SU-DHL-6 (cell line): ENCODE data around the gene DOCK1.
"Not testable (repeated sequence)": the region's sequence is repeated elsewhere in the genome, so short reads cannot be mapped to it uniquely, and the experiment has no call there.

Source experiments
- H2AFZ ChIP-seq: fragments of 200-600 bp; sonication (generic); 2 replicates; pipeline ENCODE4 v1.6.1; 2014; ENCODE audit warnings: low read depth, mild to moderate bottlenecking, moderate library complexity, mixed read lengths, antibody characterized with exemption, low read length; ENCODE audit not compliant: severe bottlenecking
- H3F3A ChIP-seq: fragments of 200-600 bp; shearing (Covaris generic); 2 replicates; pipeline ENCODE4 v1.6.0; 2016; ENCODE audit warnings: antibody characterized with exemption, mild to moderate bottlenecking; ENCODE audit not compliant: insufficient read depth
- H3K27ac ChIP-seq: fragments of 200-600 bp; sonication (generic); 2 replicates; pipeline ENCODE4 v1.5.1; 2016; ENCODE audit warnings: low read depth, mild to moderate bottlenecking, low read length, moderate library complexity, mixed read lengths
- H3K27me3 ChIP-seq: fragments of 200-600 bp; sonication (generic), shearing (Covaris generic); 2 replicates; pipeline ENCODE4 v1.6.0; 2014; ENCODE audit warnings: mild to moderate bottlenecking, low read length
- H3K36me3 ChIP-seq: fragments of 200-600 bp; sonication (generic); 2 replicates; pipeline ENCODE4 v1.6.1; 2014; ENCODE audit warnings: mild to moderate bottlenecking, low read length, mixed read lengths
- H3K4me2 ChIP-seq: fragments of 300-600, 200-600 bp; shearing (Covaris generic), sonication (generic); 2 replicates; pipeline ENCODE4 v1.6.0; 2014; ENCODE audit warnings: low read length, low read depth, mild to moderate bottlenecking; ENCODE audit not compliant: poor library complexity, severe bottlenecking
- H3K4me3 ChIP-seq: fragments of 200-600 bp; sonication (generic); 2 replicates; pipeline ENCODE4 v1.5.1; 2014; ENCODE audit warnings: antibody characterized with exemption, low read length, mild to moderate bottlenecking, mixed read lengths; ENCODE audit not compliant: insufficient read depth, poor library complexity, severe bottlenecking
- H3K79me2 ChIP-seq: fragments of 200-600 bp; sonication (generic); 2 replicates; pipeline ENCODE4 v1.6.1; 2014; ENCODE audit warnings: mild to moderate bottlenecking, low read length, moderate library complexity; ENCODE audit not compliant: insufficient read depth
- H3K9ac ChIP-seq: fragments of 200-600 bp; sonication (generic); 2 replicates; pipeline ENCODE4 v1.7.0; 2014; ENCODE audit warnings: mild to moderate bottlenecking, low read length
- H3K9me2 ChIP-seq: fragments of 200-600 bp; sonication (generic); replicated peaks from 2 replicates; pipeline ENCODE4 v1.6.1; 2014; ENCODE audit warnings: low read length; ENCODE audit not compliant: insufficient read depth
- H3K9me3 ChIP-seq: fragments of 200-600 bp; sonication (generic); 2 replicates; pipeline ENCODE4 v1.6.1; 2014; ENCODE audit warnings: low read length, mixed read lengths; ENCODE audit not compliant: insufficient read depth
- H4K20me1 ChIP-seq: fragments of 200-600 bp; sonication (generic); 2 replicates; pipeline ENCODE4 v1.6.1; 2014; ENCODE audit warnings: low read depth, mild to moderate bottlenecking, antibody characterized with exemption, low read length, moderate library complexity, mixed read lengths
- CTCF ChIP-seq: fragments of 200-600 bp; sonication (generic); IDR thresholded peaks from one replicate; pipeline ENCODE4 v1.5.1; 2017; ENCODE audit warnings: antibody characterized with exemption, mild to moderate bottlenecking, low read length, moderate library complexity; ENCODE audit not compliant: insufficient read depth, poor library complexity, severe bottlenecking
- EZH2phosphoT487 ChIP-seq: fragments of 200-600 bp; sonication (generic), shearing (Covaris generic); conservative IDR thresholded peaks from 2 replicates; pipeline ENCODE4 v1.6.1; 2018; ENCODE audit warnings: mild to moderate bottlenecking, antibody characterized with exemption, low read length, moderate library complexity, mixed read lengths

Gene DOCK1

GRCh38 chr10:126911301-126911700, 6.1 kb downstream of the DOCK1 start:
- no peaks in the 10 kb centered on the region for H3K9me2 ChIP-seq
- no peaks in the 10 kb centered on the region for H3K27me3 ChIP-seq
- H3K4me3 ChIP-seq = no peak overlapping the region
- H3F3A ChIP-seq = no peaks in the 10 kb centered on the region
- H3K36me3 ChIP-seq = no peaks in the 10 kb centered on the region
- H4K20me1 ChIP-seq = no peaks in the 10 kb centered on the region
- H3K9me3 ChIP-seq = no peaks in the 10 kb centered on the region
- TF ChIP-seq CTCF (no peak), EZH2phosphoT487 (no peak)
- no peak overlapping the region for H3K9ac ChIP-seq
- H3K27ac ChIP-seq = no peak overlapping the region
- H2AFZ ChIP-seq = no peak overlapping the region
- H3K79me2 ChIP-seq = no peaks in the 10 kb centered on the region
- H3K4me2 ChIP-seq = no peak overlapping the region

GRCh38 chr10:126913316-126913715, 8.1 kb downstream of the DOCK1 start:
- no peaks in the 10 kb centered on the region for H3K27me3 ChIP-seq
- H3K36me3 ChIP-seq = no peaks in the 10 kb centered on the region
- H3K9me3 ChIP-seq = no peaks in the 10 kb centered on the region
- TF ChIP-seq EZH2phosphoT487 = no peak
- TF ChIP-seq CTCF = no peak
- no peaks in the 10 kb centered on the region for H3F3A ChIP-seq
- H3K79me2 ChIP-seq = no peaks in the 10 kb centered on the region
- no peak overlapping the region for H3K4me2 ChIP-seq
- no peaks in the 10 kb centered on the region for H4K20me1 ChIP-seq
- H3K9me2 ChIP-seq = no peaks in the 10 kb centered on the region
- H3K27ac ChIP-seq = no peak overlapping the region
- H3K9ac ChIP-seq = no peak overlapping the region
- no peak overlapping the region for H2AFZ ChIP-seq
- no peak overlapping the region for H3K4me3 ChIP-seq

GRCh38 chr10:126914561-126914960, 9.3 kb downstream of the DOCK1 start:
- TF ChIP-seq EZH2phosphoT487 (no peak), CTCF (no peak)
- no peaks in the 10 kb centered on the region for H3K9me3 ChIP-seq
- no peak overlapping the region for H2AFZ ChIP-seq
- H4K20me1 ChIP-seq = no peaks in the 10 kb centered on the region
- no peaks in the 10 kb centered on the region for H3K9me2 ChIP-seq
- no peaks in the 10 kb centered on the region for H3K27me3 ChIP-seq
- no peak overlapping the region for H3K4me2 ChIP-seq
- no peaks in the 10 kb centered on the region for H3K79me2 ChIP-seq
- no peak overlapping the region for H3K27ac ChIP-seq
- H3F3A ChIP-seq = no peaks in the 10 kb centered on the region
- H3K36me3 ChIP-seq = no peaks in the 10 kb centered on the region
- H3K4me3 ChIP-seq = no peak overlapping the region
- no peak overlapping the region for H3K9ac ChIP-seq

GRCh38 chr10:126916952-126917351, 11.7 kb downstream of the DOCK1 start:
- not testable (repeated sequence) for H3K4me2 ChIP-seq, H3K9me3 ChIP-seq, H3F3A ChIP-seq, H3K27me3 ChIP-seq, H2AFZ ChIP-seq, H3K27ac ChIP-seq, H3K36me3 ChIP-seq, H3K9ac ChIP-seq, H3K79me2 ChIP-seq, H3K9me2 ChIP-seq, H3K4me3 ChIP-seq, H4K20me1 ChIP-seq
